ENCODE results near the gene SULF2. TPM values are rescaled to one million over a fixed set of nuclear protein-coding genes. Genes with fewer than 3 reads are reported as not detected.

The SULF2 gene
- total RNA-seq, 1 experiment from 2014 or later, result 66.1 TPM

DNA sequence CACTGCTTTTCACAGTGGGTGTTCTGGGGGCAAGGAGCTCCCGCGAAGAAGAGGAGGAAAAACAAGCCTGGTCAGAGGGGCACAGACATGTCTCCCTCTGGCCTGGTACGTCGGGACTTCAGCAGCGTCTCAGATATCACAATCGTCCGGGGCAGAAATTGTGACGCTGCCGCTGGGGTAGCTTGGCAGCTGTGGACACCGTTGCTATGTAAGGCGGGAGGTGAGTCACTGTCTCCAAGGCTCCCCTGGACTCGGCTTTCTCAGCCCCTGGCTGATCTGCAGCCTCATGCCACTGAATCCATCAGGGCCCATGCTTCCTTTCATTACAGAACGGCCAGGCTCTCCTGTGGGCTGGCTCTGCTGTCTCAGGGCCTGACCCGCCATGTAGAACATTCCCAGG lies 98.7 kb downstream of the SULF2 start:
- peaks cover 10% of the 10 kb centered on the region for H3K4me1 ChIP-seq
- TF ChIP-seq, protein P1, sequence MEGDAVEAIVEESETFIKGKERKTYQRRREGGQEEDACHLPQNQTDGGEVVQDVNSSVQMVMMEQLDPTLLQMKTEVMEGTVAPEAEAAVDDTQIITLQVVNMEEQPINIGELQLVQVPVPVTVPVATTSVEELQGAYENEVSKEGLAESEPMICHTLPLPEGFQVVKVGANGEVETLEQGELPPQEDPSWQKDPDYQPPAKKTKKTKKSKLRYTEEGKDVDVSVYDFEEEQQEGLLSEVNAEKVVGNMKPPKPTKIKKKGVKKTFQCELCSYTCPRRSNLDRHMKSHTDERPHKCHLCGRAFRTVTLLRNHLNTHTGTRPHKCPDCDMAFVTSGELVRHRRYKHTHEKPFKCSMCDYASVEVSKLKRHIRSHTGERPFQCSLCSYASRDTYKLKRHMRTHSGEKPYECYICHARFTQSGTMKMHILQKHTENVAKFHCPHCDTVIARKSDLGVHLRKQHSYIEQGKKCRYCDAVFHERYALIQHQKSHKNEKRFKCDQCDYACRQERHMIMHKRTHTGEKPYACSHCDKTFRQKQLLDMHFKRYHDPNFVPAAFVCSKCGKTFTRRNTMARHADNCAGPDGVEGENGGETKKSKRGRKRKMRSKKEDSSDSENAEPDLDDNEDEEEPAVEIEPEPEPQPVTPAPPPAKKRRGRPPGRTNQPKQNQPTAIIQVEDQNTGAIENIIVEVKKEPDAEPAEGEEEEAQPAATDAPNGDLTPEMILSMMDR (IDR thresholded peaks at IDR 0.05; ENCODE audit: insufficient read depth in 1 of 2, low read depth in 1 of 2, low read length in 1 of 2, severe bottlenecking in 1 of 2, unreplicated experiment in 1 of 2), result no peak
- no TSS peak for BruUV-seq (replicated peaks)
- H3K9me3 ChIP-seq, result no peaks in the 10 kb centered on the region
- no peaks in the 10 kb centered on the region for H3K27me3 ChIP-seq (replicated peaks; ENCODE audit: control insufficient read depth, insufficient read depth, low read length)
- no peak overlapping the region for H3K27ac Mint-ChIP-seq (ENCODE audit: unreplicated experiment)
- no peak overlapping the region for H3K4me3 ChIP-seq (ENCODE audit: low read depth, low read length)
- H3K36me3 ChIP-seq (ENCODE audit: control insufficient read depth, insufficient read depth, low read length), result no peaks in the 10 kb centered on the region
- ChIA-PET CTCF (interaction anchor here (0.8 to 1.0 kb wide), 2 partner anchors 19 to 23 kb away, joined by 3 to 4 read pairs; no protein-coding TSS in a partner anchor), POLR2A (no interaction called here)
- no peaks in the 10 kb centered on the region for H3K9me3 Mint-ChIP-seq (ENCODE audit: unreplicated experiment)
- DNase-seq, result no peak
- no peaks in the 10 kb centered on the region for H3K36me3 Mint-ChIP-seq (ENCODE audit: insufficient read depth, unreplicated experiment)
- intact Hi-C loops (cut with micrococcal nuclease; ENCODE audit: unreplicated experiment), result no loop called here
- H3K27me3 Mint-ChIP-seq (ENCODE audit: insufficient read depth, unreplicated experiment), result no peaks in the 10 kb centered on the region
- H3K4me3 Mint-ChIP-seq (ENCODE audit: unreplicated experiment), result no peak overlapping the region
- no peaks in the 10 kb centered on the region for H3K4me1 Mint-ChIP-seq (ENCODE audit: low read depth, unreplicated experiment)

- Histone ChIP-seq H3K27me3 (replicated peaks; ENCODE audit: control insufficient read depth, insufficient read depth, low read length) (no peaks in the 10 kb centered on the region), H3K4me3 (ENCODE audit: low read depth, low read length) (no peak overlapping the region), H3K36me3 (ENCODE audit: control insufficient read depth, insufficient read depth, low read length) (no peaks in the 10 kb centered on the region), H3K4me1 (peaks cover 19% of the 10 kb centered on the region), H3K9me3 (no peaks in the 10 kb centered on the region)
- H3K36me3 Mint-ChIP-seq (ENCODE audit: insufficient read depth, unreplicated experiment), result no peaks in the 10 kb centered on the region
- no peak for DNase-seq
- H3K9me3 Mint-ChIP-seq (ENCODE audit: unreplicated experiment), result no peaks in the 10 kb centered on the region
- CTCF ChIA-PET, result no interaction called here
- POLR2A ChIA-PET, result no interaction called here
- BruUV-seq (replicated peaks), result no TSS peak
- TF ChIP-seq, protein P1 (IDR thresholded peaks at IDR 0.05; ENCODE audit: insufficient read depth in 1 of 2, low read depth in 1 of 2, low read length in 1 of 2, severe bottlenecking in 1 of 2, unreplicated experiment in 1 of 2), result no peak
- no peaks in the 10 kb centered on the region for H3K27me3 Mint-ChIP-seq (ENCODE audit: insufficient read depth, unreplicated experiment)
- H3K27ac Mint-ChIP-seq (ENCODE audit: unreplicated experiment), result no peak overlapping the region
- intact Hi-C loops (cut with micrococcal nuclease; ENCODE audit: unreplicated experiment), result no loop called here
- H3K4me1 Mint-ChIP-seq (ENCODE audit: low read depth, unreplicated experiment), result no peaks in the 10 kb centered on the region
- H3K4me3 Mint-ChIP-seq (ENCODE audit: unreplicated experiment), result no peak overlapping the region
These were observed 100.8 kb downstream of the SULF2 start for GRCh38 chr20:47684306-47685080.

- DNase-seq, result no peak
- no peaks in the 10 kb centered on the region for H3K9me3 Mint-ChIP-seq (ENCODE audit: unreplicated experiment)
- H3K36me3 Mint-ChIP-seq (ENCODE audit: insufficient read depth, unreplicated experiment), result no peaks in the 10 kb centered on the region
- H3K4me1 Mint-ChIP-seq (ENCODE audit: low read depth, unreplicated experiment), result no peaks in the 10 kb centered on the region
- no peak overlapping the region for H3K4me3 Mint-ChIP-seq (ENCODE audit: unreplicated experiment)
- Histone ChIP-seq H3K4me3 (ENCODE audit: low read depth, low read length) (no peak overlapping the region), H3K36me3 (ENCODE audit: control insufficient read depth, insufficient read depth, low read length) (no peaks in the 10 kb centered on the region), H3K27me3 (replicated peaks; ENCODE audit: control insufficient read depth, insufficient read depth, low read length) (no peaks in the 10 kb centered on the region), H3K4me1 (peaks cover 23% of the 10 kb centered on the region), H3K9me3 (no peaks in the 10 kb centered on the region)
- BruUV-seq (replicated peaks), result no TSS peak
- TF ChIP-seq, protein P1 (IDR thresholded peaks at IDR 0.05; ENCODE audit: insufficient read depth in 1 of 2, low read depth in 1 of 2, low read length in 1 of 2, severe bottlenecking in 1 of 2, unreplicated experiment in 1 of 2), result no peak
- no peaks in the 10 kb centered on the region for H3K27me3 Mint-ChIP-seq (ENCODE audit: insufficient read depth, unreplicated experiment)
- intact Hi-C loops (cut with micrococcal nuclease; ENCODE audit: unreplicated experiment), result no loop called here
- POLR2A ChIA-PET, result no interaction called here
- no peak overlapping the region for H3K27ac Mint-ChIP-seq (ENCODE audit: unreplicated experiment)
- CTCF ChIA-PET, result interaction anchor here (3.5 kb wide), 1 partner anchor 613 kb away, joined by 14 read pairs; no protein-coding TSS in a partner anchor
These were observed 102.4 kb downstream of the SULF2 start for GRCh38 chr20:47682916-47683315.

Measured in Caco-2 (cell line).